OCI-LY3 (cell line): Measurements from ENCODE around the gene MRPL21.

Source experiments
- EZH2phosphoT487 ChIP-seq: fragments of 200-600 bp; shearing (Covaris generic); IDR thresholded peaks from 2 replicates; pipeline ENCODE4 v1.6.1; 2018; ENCODE audit warnings: antibody characterized with exemption, mixed run types, low read depth
- TF ChIP-seq, protein P1 (sequence below): fragments of 200-600, 300-600 bp; sonication (generic); IDR thresholded peaks from 2 replicates; pipeline ENCODE4 v1.5.1; 2014; ENCODE audit warnings: antibody characterized with exemption, low read length, low read depth

DNA sequence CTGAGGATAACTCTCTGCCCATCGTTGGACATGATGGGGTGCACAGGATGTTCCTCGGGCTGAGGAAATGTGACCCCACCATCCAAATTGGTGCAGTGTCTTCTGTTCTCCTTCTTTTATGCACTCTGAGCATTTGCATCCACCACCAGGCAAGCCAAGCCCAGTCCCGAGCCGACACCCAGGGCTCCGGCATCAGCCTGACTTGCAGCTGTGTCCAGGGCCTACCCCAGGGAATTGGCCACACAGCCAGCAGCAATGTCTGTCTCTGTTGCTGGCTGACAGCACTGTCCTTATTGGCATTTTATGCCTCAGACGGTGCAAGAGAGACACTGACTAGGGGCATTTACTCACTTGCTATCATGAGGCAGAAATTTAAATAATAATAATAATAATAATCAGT lies 36.6 kb downstream of the MRPL21 start:
- TF ChIP-seq, protein P1, sequence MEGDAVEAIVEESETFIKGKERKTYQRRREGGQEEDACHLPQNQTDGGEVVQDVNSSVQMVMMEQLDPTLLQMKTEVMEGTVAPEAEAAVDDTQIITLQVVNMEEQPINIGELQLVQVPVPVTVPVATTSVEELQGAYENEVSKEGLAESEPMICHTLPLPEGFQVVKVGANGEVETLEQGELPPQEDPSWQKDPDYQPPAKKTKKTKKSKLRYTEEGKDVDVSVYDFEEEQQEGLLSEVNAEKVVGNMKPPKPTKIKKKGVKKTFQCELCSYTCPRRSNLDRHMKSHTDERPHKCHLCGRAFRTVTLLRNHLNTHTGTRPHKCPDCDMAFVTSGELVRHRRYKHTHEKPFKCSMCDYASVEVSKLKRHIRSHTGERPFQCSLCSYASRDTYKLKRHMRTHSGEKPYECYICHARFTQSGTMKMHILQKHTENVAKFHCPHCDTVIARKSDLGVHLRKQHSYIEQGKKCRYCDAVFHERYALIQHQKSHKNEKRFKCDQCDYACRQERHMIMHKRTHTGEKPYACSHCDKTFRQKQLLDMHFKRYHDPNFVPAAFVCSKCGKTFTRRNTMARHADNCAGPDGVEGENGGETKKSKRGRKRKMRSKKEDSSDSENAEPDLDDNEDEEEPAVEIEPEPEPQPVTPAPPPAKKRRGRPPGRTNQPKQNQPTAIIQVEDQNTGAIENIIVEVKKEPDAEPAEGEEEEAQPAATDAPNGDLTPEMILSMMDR: no peak
- no peak for TF ChIP-seq EZH2phosphoT487
